ENCODE measurements around the gene ADGRL2.
A peak's percentile ranks its signal among the peaks of the same experiment; 100 is the strongest.

Gene ADGRL2

DNA sequence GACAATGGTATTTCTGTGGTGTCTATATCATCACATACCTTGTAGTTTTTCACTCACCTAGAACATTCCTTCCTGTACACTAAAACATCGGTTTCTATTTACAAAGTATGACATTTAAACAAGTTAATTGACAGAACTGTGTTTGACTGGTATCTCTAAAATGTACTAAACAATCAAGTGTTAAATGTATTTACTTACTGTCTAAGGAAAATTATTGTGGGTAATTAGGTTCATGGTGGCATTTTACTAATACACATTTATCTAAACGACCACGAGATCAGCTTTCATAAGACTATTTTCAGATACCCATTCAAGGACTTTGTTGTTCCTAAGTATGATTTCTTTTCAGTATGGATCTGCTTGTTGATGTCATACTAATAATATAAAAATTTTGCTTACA is 115.2 kb downstream of the ADGRL2 start (continued):
- TF ChIP-seq, protein P1, sequence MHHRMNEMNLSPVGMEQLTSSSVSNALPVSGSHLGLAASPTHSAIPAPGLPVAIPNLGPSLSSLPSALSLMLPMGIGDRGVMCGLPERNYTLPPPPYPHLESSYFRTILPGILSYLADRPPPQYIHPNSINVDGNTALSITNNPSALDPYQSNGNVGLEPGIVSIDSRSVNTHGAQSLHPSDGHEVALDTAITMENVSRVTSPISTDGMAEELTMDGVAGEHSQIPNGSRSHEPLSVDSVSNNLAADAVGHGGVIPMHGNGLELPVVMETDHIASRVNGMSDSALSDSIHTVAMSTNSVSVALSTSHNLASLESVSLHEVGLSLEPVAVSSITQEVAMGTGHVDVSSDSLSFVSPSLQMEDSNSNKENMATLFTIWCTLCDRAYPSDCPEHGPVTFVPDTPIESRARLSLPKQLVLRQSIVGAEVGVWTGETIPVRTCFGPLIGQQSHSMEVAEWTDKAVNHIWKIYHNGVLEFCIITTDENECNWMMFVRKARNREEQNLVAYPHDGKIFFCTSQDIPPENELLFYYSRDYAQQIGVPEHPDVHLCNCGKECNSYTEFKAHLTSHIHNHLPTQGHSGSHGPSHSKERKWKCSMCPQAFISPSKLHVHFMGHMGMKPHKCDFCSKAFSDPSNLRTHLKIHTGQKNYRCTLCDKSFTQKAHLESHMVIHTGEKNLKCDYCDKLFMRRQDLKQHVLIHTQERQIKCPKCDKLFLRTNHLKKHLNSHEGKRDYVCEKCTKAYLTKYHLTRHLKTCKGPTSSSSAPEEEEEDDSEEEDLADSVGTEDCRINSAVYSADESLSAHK (tag by site-specific recombination; IDR thresholded peaks at IDR 0.05), result peak; percentile 10; the same call in 1 of the 2 replicates
- TF ChIP-seq SP7 (tag by site-specific recombination; IDR thresholded peaks at IDR 0.05) (no peak), KLF8 (tag by site-specific recombination; IDR thresholded peaks at IDR 0.05) (no peak), ZXDB (tag by site-specific recombination; IDR thresholded peaks at IDR 0.05) (0 out of 2 replicates have a peak, but pooled peaks have one; percentile 33), OSR2 (tag by site-specific recombination; IDR thresholded peaks at IDR 0.05) (peak; percentile 55), ZFP41 (tag by site-specific recombination; IDR thresholded peaks at IDR 0.05; ENCODE audit: borderline replicate concordance) (no peak), ATF2 (tag by site-specific recombination; IDR thresholded peaks at IDR 0.05; ENCODE audit: low read depth) (no peak), ZNF366 (tag by site-specific recombination; conservative IDR thresholded peaks at IDR 0.05) (0 out of 2 replicates have a peak, but pooled peaks have one; percentile 28), CTCF (tag by site-specific recombination; IDR thresholded peaks at IDR 0.05) (no peak), ZNF416 (tag by site-specific recombination; IDR thresholded peaks at IDR 0.05) (no peak), ZEB2 (tag by site-specific recombination; IDR thresholded peaks at IDR 0.05) (0 out of 2 replicates have a peak, but pooled peaks have one; percentile 54), ZNF292 (tag by site-specific recombination; IDR thresholded peaks at IDR 0.05; ENCODE audit: borderline replicate concordance, low read depth) (no peak), FEZF1 (tag by site-specific recombination; IDR thresholded peaks at IDR 0.05) (peak; percentile 75), ZNF621 (tag by site-specific recombination; IDR thresholded peaks at IDR 0.05) (no peak)
- TF ChIP-seq, protein P2, sequence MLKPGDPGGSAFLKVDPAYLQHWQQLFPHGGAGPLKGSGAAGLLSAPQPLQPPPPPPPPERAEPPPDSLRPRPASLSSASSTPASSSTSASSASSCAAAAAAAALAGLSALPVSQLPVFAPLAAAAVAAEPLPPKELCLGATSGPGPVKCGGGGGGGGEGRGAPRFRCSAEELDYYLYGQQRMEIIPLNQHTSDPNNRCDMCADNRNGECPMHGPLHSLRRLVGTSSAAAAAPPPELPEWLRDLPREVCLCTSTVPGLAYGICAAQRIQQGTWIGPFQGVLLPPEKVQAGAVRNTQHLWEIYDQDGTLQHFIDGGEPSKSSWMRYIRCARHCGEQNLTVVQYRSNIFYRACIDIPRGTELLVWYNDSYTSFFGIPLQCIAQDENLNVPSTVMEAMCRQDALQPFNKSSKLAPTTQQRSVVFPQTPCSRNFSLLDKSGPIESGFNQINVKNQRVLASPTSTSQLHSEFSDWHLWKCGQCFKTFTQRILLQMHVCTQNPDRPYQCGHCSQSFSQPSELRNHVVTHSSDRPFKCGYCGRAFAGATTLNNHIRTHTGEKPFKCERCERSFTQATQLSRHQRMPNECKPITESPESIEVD (tag by site-specific recombination; IDR thresholded peaks at IDR 0.05), result peak; percentile 89
- TF ChIP-seq, protein P3, sequence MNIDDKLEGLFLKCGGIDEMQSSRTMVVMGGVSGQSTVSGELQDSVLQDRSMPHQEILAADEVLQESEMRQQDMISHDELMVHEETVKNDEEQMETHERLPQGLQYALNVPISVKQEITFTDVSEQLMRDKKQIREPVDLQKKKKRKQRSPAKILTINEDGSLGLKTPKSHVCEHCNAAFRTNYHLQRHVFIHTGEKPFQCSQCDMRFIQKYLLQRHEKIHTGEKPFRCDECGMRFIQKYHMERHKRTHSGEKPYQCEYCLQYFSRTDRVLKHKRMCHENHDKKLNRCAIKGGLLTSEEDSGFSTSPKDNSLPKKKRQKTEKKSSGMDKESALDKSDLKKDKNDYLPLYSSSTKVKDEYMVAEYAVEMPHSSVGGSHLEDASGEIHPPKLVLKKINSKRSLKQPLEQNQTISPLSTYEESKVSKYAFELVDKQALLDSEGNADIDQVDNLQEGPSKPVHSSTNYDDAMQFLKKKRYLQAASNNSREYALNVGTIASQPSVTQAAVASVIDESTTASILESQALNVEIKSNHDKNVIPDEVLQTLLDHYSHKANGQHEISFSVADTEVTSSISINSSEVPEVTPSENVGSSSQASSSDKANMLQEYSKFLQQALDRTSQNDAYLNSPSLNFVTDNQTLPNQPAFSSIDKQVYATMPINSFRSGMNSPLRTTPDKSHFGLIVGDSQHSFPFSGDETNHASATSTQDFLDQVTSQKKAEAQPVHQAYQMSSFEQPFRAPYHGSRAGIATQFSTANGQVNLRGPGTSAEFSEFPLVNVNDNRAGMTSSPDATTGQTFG (tag by site-specific recombination; IDR thresholded peaks at IDR 0.05; ENCODE audit: borderline replicate concordance), result no peak
- TF ChIP-seq, protein P4, sequence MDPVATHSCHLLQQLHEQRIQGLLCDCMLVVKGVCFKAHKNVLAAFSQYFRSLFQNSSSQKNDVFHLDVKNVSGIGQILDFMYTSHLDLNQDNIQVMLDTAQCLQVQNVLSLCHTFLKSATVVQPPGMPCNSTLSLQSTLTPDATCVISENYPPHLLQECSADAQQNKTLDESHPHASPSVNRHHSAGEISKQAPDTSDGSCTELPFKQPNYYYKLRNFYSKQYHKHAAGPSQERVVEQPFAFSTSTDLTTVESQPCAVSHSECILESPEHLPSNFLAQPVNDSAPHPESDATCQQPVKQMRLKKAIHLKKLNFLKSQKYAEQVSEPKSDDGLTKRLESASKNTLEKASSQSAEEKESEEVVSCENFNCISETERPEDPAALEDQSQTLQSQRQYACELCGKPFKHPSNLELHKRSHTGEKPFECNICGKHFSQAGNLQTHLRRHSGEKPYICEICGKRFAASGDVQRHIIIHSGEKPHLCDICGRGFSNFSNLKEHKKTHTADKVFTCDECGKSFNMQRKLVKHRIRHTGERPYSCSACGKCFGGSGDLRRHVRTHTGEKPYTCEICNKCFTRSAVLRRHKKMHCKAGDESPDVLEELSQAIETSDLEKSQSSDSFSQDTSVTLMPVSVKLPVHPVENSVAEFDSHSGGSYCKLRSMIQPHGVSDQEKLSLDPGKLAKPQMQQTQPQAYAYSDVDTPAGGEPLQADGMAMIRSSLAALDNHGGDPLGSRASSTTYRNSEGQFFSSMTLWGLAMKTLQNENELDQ (tag by site-specific recombination; IDR thresholded peaks at IDR 0.05; ENCODE audit: low read depth), result no peak
